SU-DHL-6 (cell line): ENCODE results near the gene FOCAD.

Experiments used
- CTCF ChIP-seq: fragments of 200-600 bp; sonication (generic); IDR thresholded peaks from one replicate; pipeline ENCODE4 v1.5.1; 2017; ENCODE audit warnings: antibody characterized with exemption, mild to moderate bottlenecking, low read length, moderate library complexity; ENCODE audit not compliant: insufficient read depth, poor library complexity, severe bottlenecking
- EZH2phosphoT487 ChIP-seq: fragments of 200-600 bp; sonication (generic), shearing (Covaris generic); conservative IDR thresholded peaks from 2 replicates; pipeline ENCODE4 v1.6.1; 2018; ENCODE audit warnings: mild to moderate bottlenecking, antibody characterized with exemption, low read length, moderate library complexity, mixed read lengths

GRCh38 chr9:20791682-20792081, 107.6 kb downstream of the FOCAD start:
- no peak for TF ChIP-seq EZH2phosphoT487
- no peak for TF ChIP-seq CTCF
